B cell (primary cell): ENCODE results near the gene RTBDN.

Experiments
- CTCF ChIP-seq: fragments of 200-600 bp; IDR thresholded peaks from one replicate; pipeline ENCODE4 v1.8.0; 2022; ENCODE audit warnings: antibody characterized with exemption, mild to moderate bottlenecking
- EZH2 ChIP-seq: IDR thresholded peaks from 2 replicates; pipeline ENCODE4 v1.6.1; 2012; ENCODE audit warnings: borderline replicate concordance, low read depth, mild to moderate bottlenecking, moderate library complexity, low read length; ENCODE audit not compliant: insufficient read depth, poor library complexity, severe bottlenecking

DNA sequence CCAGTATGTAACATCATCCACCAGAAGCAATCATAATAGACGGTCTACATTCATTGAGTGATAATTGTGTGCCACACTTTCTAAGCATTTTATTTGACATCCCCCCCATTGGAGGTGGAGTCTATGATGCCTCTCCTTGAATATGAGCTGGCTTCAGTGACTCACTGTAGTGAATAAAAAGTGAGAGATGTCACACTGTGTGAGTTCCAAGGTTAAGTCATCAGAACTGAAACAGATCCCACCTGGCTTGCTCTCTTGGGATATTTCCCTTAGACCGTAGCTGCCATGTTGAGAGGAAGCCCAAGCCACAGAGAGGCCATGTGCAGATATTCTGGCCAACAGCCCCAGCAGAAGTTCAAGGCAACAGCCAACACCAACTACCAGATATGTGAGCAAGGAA is 12.6 kb downstream of the RTBDN start:
- TF ChIP-seq CTCF, result no peak
- no peak for TF ChIP-seq EZH2
